Testis (tissue), 3 donors: ENCODE results near the gene LIPE. TPM values are rescaled to one million over a fixed set of nuclear protein-coding genes. Genes with fewer than 3 reads are reported as not detected.

Experiments
- DNase-seq: peaks from one replicate; pipeline ENCODE4 v3.0.0-alpha.2; 2019
- H3K27ac ChIP-seq, 2 donors: fragments of 200-600 bp; sonication (generic); one replicate each; pipeline ENCODE4 v1.5.1; 2019
- H3K27me3 ChIP-seq: fragments of 200-600 bp; sonication (generic); one replicate; pipeline ENCODE4 v1.5.1; 2019
- H3K36me3 ChIP-seq: fragments of 200-600 bp; sonication (generic); one replicate; pipeline ENCODE4 v1.5.1; 2017; ENCODE audit warnings: low read depth; ENCODE audit errors: missing control alignments
- H3K4me1 ChIP-seq: fragments of 200-600 bp; sonication (generic); one replicate; pipeline ENCODE4 v1.5.1; 2019
- H3K4me3 ChIP-seq, 2 donors: fragments of 200-600 bp; sonication (generic); one replicate each; pipeline ENCODE4 v1.5.1; 2017 to 2019
- H3K9me3 ChIP-seq: fragments of 200-600 bp; sonication (generic); one replicate; pipeline ENCODE4 v1.5.1; 2017
- POLR2A ChIP-seq: fragments of 450-650 bp; IDR thresholded peaks from one replicate; pipeline ENCODE4 v1.6.1; 2017; ENCODE audit warnings: antibody characterized with exemption, mild to moderate bottlenecking, moderate library complexity
- WGBS, 2 donors: methylation state at CpG; one replicate each; pipeline ENCODE4 v1.1.5; 2018; 5-methylcytosine and 5-hydroxymethylcytosine counted together
- intact Hi-C: fragments of 100-400 bp; cut with DNase I; formaldehyde crosslinking; loops from one replicate; pipeline ENCODE4 v1.15.1; 2023; ENCODE audit warnings: low total_unique reads
- polyA plus RNA-seq: library from polyadenylated mRNA; stranded (reverse); fragments of 350-450 nt; fragmentation: Illumina TruSeq; extraction: RNeasy Lipid Tissue Mini Kit (QIAGEN cat#74804); gene quantifications from one replicate; pipeline ENCODE4 v1.2.3, GENCODE V29; 2014; ENCODE audit warnings: low read depth, low replicate concordance; ENCODE audit not compliant: insufficient read depth
- total RNA-seq, 2 donors: library from RNA; depleted of rRNA; stranded (reverse); fragments of >200 nt; gene quantifications; one replicate each; pipeline ENCODE4 v1.2.3, GENCODE V29; 2016
- TF ChIP-seq, protein P1 (sequence below), 3 experiments: fragments of 450-650 bp in 2 of 3; fragments of 200-600 bp in 1 of 3; sonication (generic) in 1 of 3; IDR thresholded peaks; one replicate each; pipeline ENCODE4 v1.5.1; 2016 to 2019; ENCODE audit warnings: antibody characterized with exemption in 3 of 3, mild to moderate bottlenecking in 2 of 3, moderate library complexity in 1 of 3

LIPE gene
- total and polyA plus RNA-seq, 3 donors from 2014 or later, result 49.2 to 131 (median 73.5) TPM

DNA sequence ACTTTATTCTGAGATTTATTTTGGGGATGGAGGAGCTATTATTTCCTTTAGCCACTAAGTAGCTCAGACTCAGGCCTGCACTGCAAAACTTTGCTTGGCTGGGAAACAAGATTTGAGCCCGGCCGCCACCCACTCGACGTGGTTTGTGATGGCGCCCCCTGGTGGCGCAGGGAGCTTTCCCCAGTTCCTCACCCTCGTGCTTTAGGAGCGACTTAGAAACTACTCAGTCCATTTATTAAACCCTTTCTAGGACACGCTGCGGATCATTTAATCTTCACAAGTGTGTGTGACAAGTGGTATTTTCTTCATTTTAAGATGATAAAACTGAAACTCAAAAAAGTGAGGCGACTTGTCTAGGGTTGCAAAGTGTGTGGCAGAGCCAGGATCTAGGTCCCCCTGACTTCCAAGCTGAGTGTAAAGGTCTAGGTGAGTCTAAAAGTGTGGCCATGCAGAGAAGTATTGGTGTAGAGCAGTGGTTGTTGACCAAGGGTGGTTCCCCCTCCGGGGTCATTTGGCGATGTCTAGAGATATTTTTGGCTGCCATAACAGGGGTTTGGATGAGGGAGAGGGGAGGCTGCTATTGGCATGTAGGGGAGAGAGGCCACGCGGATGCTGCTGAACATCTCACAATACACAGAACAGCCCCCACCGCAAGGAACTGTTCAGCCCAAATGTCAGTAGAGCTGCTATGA is 13.3 kb upstream of the LIPE start:
- Histone ChIP-seq H3K4me1 (peaks cover 6% of the 10 kb centered on the region), H3K27ac (no peak overlapping the region), H3K36me3 (no peaks in the 10 kb centered on the region), H3K9me3 (no peaks in the 10 kb centered on the region), H3K27me3 (no peaks in the 10 kb centered on the region), H3K4me3 (no peak overlapping the region)
- intact Hi-C loops, result no loop called here
- TF ChIP-seq, protein P1, sequence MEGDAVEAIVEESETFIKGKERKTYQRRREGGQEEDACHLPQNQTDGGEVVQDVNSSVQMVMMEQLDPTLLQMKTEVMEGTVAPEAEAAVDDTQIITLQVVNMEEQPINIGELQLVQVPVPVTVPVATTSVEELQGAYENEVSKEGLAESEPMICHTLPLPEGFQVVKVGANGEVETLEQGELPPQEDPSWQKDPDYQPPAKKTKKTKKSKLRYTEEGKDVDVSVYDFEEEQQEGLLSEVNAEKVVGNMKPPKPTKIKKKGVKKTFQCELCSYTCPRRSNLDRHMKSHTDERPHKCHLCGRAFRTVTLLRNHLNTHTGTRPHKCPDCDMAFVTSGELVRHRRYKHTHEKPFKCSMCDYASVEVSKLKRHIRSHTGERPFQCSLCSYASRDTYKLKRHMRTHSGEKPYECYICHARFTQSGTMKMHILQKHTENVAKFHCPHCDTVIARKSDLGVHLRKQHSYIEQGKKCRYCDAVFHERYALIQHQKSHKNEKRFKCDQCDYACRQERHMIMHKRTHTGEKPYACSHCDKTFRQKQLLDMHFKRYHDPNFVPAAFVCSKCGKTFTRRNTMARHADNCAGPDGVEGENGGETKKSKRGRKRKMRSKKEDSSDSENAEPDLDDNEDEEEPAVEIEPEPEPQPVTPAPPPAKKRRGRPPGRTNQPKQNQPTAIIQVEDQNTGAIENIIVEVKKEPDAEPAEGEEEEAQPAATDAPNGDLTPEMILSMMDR (IDR thresholded peaks at IDR 0.05), result peak; percentile 64 to 96 (median 72)
- TF ChIP-seq POLR2A, result no peak
- DNase-seq, result peak; percentile 86
- 29 to 36% methylated on average over 16 of the region's 16 CpGs for WGBS, 2 donors

DNA sequence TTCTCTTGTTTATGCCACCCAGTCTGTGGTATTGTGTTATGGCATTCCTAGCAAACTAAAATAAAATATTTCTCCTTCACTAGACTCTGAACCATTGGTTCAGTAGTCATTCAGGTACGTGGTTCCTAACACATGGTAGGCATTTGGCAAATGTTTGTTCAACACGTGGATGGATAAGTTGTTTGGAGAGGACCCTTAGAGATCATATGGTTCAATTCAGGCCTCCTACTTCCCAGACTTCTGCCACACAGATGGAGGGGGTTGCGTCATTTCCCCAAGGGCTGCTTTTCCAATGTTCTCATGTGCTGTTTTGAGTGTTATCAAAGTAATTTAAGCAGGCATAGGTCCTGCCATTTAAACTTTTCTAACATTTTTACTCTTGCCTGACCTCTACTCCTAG is 8.8 kb upstream of the LIPE start:
- Histone ChIP-seq H3K27ac (no peak overlapping the region), H3K4me3 (no peak overlapping the region), H3K9me3 (no peaks in the 10 kb centered on the region), H3K4me1 (peaks cover 15% of the 10 kb centered on the region), H3K27me3 (no peaks in the 10 kb centered on the region), H3K36me3 (no peaks in the 10 kb centered on the region)
- no peak for TF ChIP-seq POLR2A
- TF ChIP-seq, protein P1 (IDR thresholded peaks at IDR 0.05), result no peak
- intact Hi-C loops, result no loop called here
- WGBS, 2 donors, result 66 to 79% methylated on average over 3 of the region's 3 CpGs
- DNase-seq, result no peak

DNA sequence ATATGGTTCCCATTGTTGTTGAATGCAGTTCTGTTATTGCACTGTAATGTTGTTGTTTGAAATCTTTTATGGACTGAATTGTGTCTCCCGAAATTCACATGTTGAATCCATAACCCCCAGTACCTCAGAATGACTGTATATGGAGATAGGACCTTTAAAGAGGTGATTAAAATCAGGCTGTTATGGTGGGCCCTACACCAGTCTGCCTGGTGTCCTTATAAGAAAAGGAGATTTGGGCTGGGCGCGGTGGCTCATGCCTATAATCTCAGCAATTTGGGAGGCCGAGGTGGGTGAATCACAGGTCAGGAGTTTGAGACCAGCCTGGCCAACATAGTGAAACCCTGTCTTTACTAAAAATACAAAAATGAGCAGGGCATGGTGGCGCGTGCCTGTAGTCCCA is 8.1 kb upstream of the LIPE start:
- Histone ChIP-seq H3K4me1 (peaks cover 12% of the 10 kb centered on the region), H3K36me3 (no peaks in the 10 kb centered on the region), H3K4me3 (no peak overlapping the region), H3K27me3 (no peaks in the 10 kb centered on the region), H3K27ac (no peak overlapping the region), H3K9me3 (no peaks in the 10 kb centered on the region)
- no peak for DNase-seq
- intact Hi-C loops, result no loop called here
- WGBS, 2 donors, result 95 to 99% methylated on average over 6 of the region's 6 CpGs
- TF ChIP-seq POLR2A, result no peak
- TF ChIP-seq, protein P1 (IDR thresholded peaks at IDR 0.05), result no peak

DNA sequence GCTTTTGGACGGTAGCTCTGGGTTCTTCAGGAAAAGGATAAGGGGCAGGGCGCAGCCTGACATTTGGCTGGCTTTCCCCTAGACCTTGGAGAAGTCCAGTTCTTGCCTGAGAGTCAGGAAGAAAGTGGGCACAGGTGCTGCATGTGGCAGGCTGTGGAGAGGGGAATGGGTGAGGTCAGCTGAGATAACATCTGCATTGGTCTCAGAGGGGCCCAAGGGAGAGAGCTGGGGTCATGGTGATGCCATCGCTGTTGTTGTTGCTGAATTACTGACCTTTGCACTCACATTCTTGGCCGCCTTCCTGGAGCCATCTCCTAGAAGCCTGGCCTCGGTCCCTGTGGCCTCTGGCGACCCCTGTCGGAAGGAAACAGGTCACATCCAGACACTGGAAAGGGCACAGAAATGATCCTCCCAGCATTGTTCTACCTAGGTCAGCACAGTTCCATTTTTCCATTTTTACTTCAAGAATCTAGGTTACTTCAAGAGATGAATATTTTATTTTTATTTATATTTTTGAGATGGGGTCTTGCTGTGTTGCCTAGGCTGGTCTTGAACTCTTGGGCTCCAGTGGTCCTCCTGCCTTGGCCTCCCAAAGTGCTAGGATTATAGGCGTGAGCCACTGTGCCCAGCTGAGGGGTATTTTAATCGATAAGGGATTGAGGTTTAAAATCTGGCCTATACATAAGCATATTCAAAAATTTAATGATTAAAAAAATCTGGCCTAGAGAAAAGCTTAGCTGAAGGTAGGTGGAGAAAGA is 6.5 kb upstream of the LIPE start:
- TF ChIP-seq, protein P1 (IDR thresholded peaks at IDR 0.05), result peak; percentile 13 to 39 (median 34)
- TF ChIP-seq POLR2A, result no peak

More for the DNA sequence above, 6.5 kb upstream of the LIPE start:
- H3K4me3 ChIP-seq, result no peak overlapping the region
- peak; percentile 82 for DNase-seq
- peak overlapping the region in 1 of 2 donors; percentile 45 for H3K27ac ChIP-seq
- WGBS, 2 donors, result 56% methylated on average over 9 of the region's 9 CpGs
- H3K36me3 ChIP-seq, result no peaks in the 10 kb centered on the region
- H3K9me3 ChIP-seq, result no peaks in the 10 kb centered on the region
- H3K27me3 ChIP-seq, result no peaks in the 10 kb centered on the region
- intact Hi-C loops, result no loop called here
- H3K4me1 ChIP-seq, result peaks cover 9% of the 10 kb centered on the region
